HG03520 (cell line): ENCODE results near the gene RASGRP2.
"Not testable (repeated sequence)": the region's sequence is repeated elsewhere in the genome, so short reads cannot be mapped to it uniquely, and the experiment has no call there.

Experiments
- ATAC-seq: cut with Tn5 transposase; IDR thresholded peaks from one replicate; pipeline ENCODE4 v1.9.1; 2021; ENCODE audit warnings: mild to moderate bottlenecking, moderate library complexity; ENCODE audit not compliant: unreplicated experiment

RASGRP2 gene

DNA sequence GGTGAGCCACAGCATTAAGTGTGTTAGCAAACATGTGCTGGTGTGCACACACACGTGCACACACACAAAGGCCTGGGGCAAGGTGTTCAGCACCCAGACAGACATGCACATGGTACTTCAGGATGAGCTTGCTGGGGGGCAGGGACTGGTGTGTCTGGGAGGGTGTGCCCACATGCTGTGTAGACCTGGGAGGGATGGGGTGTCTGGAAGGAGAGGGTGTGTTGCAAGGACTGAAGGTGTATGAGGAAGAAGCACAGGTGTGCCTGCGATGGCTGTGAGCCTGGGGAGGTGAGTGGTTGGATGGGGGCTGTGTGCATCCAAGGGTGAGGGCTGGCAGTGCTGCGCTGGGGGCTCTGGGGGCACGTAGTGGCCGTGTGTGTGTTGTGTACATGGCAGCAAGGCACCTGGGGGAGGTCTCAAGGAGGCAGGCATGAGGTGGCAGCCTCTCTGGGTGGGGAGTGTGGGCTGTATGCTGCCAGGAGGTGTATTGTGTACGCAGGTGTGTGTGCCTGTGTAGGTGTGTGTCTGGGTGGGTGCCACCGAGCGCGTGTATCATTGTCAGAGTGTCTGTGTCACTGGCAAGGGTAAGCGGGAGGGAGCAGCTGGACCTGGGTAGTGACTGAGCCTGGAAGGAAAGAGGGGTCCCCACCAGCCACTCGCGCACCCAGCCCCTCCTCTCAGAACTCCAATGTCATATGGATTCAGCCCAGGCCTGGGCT, 23.1 kb downstream of the RASGRP2 start:
- no peak for ATAC-seq

DNA sequence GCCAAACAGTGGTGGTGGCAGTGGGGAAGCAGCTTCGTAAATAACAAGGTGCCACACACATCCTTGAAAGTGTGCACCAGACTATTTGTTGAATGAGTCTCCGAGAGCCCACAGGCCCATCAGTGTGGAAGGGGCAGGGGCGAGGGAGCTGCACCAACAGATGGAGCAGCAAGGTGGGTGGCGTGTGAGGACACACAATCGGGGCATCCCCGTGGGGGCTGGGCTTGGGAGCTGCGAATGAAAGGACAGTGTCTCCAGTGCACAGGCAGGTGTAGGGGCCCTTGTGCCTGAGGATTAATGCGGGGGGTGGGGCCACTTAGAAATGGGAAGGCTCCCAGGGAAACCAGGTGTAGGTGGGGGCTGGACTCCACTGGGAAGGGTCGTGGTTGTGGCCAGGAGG, 23.8 kb downstream of the RASGRP2 start:
- no peak for ATAC-seq

DNA sequence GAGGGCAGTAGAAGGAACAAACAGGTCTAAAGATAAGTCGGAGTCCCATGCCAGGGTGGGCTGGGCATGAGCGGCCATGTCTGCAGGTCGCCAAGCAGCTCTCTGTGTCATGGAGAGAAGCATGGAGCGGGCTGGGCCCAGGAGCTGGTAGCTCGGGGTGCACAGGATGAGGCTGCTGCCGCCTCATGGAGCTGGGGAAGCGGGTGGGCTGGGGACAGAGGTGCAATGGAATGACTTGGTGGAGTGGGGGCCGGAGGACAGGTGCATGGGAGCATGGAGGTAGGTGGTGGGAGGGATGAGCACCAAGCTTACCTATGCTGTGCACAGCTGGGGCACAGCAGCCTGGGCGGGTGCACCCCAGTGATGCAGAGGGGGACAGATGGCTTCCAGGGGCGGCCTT, 24.5 kb downstream of the RASGRP2 start:
- ATAC-seq = no peak

DNA sequence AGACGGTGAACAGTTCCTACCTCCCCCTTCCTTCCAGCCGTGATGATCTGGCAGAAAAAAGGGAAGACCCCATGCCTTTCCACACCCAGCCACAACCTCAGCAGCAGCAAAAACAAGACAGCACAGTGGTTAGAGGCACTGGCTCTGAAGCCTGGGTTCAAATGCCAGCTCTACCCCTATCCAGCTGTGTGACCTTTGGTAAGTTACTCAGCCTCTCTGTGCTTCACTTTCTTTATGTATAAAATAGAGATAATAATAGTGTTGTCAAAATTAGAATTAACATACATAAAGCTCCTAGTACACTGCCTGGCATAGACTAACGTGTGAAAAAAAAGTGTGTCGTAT, 25.2 kb downstream of the RASGRP2 start:
- no peak for ATAC-seq

DNA sequence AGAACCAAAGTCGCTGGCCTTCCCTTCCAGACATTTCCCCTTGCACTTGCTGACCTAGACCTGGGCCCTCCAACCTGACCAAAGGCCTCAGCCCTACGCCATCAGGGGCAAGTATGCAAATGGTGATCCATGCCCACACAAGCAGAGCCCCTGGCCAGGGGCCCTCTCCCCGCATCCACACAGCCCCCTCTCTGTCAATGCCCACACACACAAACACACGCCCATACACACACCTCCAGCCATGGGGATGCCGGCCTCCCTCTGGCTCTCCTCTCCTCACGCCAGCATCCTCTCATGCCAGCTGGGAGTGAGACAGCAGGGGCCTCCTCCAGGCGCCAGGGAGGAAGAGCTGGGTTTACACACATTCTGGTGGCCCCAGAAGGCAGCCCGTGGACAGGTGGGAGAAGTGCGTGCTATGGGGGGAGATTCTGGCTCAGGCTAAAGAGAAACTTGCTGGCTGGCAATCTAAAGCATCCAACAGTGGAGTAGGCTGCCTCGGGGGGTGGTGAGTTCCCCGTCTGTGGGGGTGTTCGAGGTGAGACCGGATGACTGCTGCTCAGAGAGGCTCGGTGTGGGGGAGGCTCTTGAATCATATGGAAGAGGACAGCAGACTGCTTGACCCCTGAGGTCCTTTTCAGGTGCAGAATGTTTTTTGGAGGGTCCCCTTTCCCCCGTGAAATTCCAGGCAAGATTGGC, 25.7 kb downstream of the RASGRP2 start:
- ATAC-seq = no peak

DNA sequence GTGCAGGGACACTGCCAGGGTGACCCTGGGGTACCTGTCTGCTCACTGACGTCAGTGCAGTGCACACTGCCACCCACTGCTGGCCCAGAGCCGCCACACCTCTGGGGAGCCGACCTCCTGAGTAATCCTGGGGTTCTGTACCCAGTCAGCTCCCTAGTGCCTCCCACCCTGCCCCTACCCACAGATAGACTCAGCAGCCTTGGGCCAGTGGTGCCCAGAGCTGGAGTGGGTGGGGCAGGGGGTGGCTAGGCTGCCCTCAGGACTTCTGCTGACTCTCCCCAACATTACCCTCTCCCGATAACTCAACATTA, 26.7 kb downstream of the RASGRP2 start:
- ATAC-seq = no peak

DNA sequence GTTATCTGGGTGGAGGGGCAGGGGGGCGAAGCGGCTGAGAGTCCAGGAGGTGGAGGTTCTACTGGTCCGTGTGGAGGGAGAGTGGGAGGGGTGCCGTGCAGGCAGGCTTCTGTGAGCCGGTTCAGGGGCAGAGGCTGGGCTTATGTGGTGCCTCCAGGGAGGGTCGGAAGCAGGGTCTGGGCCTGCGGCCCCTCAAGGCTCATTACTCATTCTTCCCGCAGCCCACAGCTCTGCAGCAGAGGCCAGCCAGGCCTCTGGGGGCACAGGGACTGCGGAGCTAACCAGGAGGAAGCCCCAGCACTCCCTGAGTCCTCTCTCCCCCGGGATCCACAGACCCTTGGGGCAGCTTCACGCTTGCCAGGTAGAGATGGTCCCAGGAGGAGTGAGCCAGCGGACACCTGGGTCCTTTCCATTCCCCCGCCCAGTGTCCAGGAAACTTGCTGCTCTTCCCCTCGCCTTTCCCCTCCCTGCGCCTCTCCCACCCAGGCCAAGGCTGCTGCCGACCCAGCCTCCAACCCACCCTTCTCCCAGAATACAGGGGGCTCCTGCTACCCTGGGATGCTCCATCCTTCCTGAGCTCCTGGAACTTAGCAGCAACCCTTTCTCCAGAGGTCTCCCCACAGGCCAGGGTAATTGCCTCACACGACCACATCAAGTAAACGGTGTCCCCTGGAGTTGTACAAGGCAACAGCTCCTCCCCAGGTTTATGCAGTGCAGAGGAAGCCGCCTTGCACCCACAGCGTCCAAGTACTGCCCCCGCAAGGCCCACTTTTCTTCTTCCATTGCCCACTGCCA, 27.3 kb downstream of the RASGRP2 start:
- no peak for ATAC-seq

DNA sequence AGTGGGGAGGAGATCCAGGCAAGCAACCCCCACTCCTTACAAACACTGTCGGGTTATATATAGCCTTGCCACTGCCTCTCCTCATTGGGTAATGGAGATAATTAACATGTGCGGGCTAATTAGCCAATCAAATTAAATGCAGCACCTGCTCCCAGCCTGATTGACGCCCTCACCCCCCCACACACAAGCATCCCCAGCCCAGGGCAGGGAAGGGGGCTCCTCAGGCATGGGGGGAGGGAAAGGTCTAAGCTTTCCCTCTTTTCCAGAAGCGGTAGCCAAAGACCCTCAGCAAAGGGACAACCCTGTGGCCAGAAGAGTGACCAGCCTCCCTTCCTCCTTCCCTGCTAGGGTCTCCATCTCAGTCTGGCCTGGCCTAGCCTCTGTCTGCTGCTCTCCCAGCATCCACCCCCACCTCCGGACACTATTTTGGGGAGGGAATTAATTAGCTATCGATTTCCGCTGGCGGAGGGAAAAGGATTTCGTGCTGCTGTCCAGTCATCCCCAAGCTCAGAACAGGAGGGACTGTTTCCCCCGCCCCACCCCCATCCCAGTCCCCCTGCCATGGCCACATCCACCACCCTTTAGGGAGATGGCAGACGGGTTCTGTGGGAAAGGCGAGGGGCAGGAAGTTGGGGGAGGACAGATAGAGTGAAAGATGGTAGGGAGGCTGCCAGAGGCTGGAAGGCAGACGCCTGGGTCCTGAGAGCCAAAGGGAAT, 28.0 kb downstream of the RASGRP2 start:
- ATAC-seq = no peak

DNA sequence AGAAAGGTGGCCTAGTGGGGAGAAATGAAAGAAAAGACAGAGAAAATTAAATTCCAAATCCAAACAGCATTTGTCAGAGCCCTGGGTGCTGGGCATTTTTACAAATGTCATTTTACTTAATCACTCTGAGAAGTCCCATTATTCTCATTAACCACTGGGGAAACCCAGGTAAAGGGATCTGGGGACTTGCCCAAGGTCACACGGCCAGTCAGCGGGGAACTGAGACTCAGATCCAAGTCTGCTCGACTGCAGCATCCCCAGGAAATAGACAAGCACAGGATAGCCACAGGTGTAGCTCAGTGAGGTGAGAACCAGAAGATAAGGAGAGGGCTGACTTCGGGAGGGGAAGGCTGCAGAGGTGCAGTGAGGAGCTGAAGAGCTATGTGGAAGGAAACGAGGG, 28.8 kb downstream of the RASGRP2 start:
- no peak for ATAC-seq

DNA sequence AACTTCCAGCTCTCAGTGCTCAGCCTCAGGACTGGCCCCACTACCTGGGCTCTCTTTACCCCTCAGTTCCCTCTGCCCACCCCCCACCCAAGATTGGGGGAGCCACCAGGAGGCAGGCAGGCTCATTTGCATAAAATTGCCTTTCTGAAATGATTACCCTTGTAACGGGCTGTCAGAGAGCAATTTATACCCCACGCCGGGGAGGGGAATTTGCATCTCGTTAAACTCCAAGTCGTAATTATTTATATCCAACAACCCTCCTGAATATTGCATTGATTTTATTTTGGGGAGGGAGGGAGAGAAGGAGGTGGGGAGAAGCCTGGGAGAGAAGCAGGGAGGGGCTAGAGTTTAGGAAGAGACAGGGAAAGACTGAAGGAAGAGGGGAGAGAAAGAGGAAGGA, 29.3 kb downstream of the RASGRP2 start:
- ATAC-seq = no peak

DNA sequence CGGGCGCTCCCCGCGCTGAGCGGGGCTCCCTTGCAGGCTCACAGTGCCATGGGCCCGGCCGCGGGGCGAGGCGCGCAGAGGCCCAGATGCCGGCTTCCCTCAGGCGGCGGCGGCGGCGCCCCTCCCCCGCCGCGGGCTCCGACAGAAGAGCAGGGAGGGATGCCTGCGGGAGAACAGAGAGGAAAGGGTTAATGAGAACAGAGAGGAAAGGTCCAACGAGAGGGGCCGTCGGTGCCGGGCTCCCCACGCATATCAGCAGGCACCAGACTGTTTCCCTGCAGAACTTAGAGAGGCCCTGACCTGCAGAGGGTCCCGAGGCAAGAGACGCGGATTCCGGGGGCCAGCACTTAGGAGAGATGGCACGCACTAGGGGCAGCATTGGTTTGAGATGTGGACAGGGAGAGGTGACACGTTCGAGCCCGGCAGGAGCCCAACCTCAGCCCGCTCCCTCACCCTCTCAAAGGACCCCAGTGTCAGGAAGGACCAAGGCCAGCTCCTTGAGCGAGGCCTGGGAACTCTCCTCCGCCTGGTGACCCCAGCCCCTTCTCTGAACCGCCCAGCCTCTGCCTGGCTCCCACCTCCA, 30.1 kb downstream of the RASGRP2 start:
- no peak for ATAC-seq

DNA sequence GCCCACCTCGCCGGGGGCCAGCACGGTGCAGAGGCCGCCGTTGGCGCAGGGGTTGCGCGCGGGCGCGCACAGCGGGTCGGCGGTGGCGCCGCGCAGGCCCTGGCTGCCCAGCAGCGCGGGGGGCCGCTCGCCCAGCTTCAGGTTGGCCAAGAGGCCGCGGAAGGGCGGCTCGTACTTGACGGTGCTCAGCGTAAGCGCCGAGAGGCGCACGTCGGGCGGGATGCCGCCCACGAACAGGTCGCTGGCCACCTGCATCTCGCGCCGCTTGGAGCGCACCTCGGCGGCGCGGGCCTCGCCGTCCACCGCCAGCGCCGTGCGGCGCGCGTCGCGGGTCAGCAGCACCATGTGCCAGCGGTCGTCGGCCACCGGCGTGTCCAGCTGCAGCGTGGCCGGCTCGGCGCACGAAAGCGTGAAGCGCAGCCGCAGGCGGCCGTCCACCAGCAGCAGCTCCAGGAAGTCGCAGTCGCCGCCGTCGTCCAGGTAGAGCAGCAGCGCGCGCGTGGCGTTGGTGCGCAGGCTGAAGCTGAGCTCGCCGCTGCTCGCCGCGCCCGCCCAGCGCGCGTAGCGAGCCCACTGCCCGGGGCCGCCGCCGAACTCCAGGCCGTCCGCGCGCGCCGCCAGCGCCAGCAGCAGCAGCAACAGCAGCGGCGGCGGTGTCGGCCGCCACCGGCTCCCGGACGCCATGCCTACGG, 30.8 kb downstream of the RASGRP2 start:
- no peak for ATAC-seq

DNA sequence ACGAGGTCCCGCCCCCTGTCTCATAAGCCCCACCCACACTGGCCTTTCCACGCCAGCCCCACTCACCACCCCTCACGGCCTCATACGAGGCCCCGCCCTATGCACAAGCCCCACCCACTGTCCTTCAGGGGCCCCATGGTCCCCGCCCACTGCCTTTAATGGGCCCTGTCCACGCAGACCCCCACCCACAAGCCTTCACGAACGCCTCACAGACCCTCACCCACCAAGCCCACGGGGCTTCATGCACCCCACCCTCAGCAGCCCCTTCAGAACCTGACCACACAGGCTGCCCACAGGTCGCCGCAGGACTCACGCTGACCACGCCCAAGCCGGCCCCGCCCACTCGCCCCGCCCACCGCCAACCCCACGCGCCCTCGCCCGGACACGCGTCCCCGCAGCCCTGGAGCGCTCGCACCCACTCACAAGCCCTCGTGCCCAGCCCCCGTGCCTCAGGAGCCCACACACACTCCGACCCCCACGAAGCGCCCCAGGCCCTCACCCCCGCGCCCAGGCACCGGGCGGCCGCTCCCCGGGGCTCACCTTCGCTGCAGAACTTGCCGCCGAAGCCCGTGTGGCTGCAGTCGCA, 31.4 kb downstream of the RASGRP2 start:
- no peak for ATAC-seq

DNA sequence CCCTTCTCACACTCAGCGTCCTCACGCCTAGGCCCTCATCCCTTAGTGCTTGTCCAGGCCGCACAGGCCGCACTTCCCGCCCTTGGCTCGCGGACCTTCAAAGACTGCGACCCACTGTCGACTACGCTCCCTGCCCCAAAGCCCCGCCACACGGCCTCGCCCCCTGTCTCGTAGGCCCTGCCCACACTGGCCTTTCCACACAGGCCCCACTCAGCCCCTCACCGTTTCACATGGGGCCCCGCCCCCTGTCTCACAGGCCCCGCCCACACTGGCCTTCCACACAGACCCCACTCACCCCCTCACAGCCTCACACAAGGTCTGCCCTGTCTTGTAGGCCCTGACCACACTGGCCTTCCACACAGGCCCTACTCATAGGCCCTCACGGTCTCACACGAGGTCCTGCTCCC, 32.0 kb downstream of the RASGRP2 start:
- ATAC-seq = no peak

DNA sequence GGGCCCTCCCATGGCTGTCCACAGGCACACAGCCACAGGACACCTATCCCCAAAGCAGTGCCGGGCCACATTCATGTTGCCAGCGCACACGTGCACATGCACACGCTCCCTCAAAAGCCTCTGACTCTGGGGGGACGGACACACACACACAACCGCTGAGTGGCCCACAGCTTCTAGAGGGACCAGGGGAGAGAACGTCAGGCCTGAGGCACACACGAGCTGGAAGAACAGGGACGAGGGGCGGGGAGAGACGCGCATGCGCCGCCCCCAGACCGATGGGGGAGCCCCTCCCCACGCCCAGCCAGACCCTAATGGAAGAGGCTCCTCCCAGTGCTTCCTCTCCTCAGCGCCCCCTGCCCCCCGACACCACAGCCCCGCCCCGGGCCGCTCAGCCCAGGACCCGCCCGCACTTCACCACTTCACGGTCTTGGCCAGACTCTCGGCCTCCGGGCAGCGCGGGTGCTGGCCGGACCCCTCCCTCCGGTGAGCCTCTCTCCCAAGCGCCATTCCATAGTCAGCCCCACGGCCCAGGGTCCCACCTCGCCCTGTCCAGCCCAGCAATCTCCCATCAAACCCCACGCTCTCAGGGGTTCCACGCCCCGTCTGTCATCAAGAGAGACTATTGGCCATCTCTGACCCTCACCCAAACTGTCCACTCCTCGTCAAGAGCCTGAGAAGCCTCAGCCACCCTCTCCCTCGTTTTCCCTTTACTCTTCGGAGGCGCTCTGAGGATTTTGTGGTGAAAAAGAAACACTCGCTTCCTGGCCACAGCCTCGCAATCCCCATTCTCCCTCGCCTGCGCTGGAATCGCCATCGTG, 32.6 kb downstream of the RASGRP2 start:
- ATAC-seq = no peak

DNA sequence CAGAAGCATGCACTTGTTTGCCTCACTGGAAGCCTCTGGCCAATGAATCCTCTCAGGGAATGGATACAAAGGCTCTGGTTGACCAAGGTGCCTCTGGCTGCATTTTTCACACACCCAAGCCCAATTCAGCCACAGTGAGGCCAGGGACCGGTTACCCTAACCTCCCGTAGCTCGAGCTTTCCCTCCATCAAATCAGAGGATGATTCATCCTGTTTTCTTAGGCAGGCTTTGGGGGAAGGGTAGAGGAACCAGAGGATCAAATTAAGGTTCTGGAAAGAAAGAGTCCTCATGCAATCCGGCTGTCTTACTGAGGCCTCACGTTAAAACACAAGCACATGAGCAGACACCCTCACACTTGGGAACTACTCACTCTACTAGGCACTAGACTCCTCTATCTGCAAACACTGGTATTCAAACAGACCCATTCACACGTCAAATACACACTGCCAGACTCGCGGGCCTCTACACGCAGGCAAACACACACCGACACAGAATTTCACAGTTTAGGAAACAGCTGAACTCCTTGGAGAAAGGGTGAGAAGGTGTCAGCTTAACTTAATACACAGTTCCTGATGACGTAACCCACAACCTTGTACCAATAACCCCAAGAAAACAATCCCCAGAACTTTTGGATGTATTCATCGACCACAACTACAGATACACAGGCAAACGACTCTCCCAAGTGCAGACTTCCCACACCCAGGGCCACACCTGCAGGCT, 33.4 kb downstream of the RASGRP2 start:
- ATAC-seq = no peak

DNA sequence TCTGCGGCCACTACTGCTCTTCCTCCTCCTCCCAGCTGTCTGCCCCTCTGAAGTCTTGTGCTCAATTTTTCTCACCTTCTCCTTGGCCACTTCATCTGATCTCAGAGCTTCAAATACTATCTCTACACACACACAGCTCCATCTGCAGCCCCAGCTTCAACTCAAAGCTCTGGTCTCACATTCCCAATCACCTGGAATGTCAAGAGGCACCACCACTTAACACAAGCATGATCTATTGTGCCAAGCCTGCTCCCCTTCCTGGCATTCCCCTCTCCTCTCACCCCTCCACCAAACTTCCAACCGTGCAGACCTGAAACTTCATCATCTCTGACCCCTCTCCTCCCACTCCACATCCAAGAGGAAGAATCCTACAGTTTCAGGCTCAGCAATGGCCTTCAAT, 38.4 kb downstream of the RASGRP2 start:
- ATAC-seq = no peak

DNA sequence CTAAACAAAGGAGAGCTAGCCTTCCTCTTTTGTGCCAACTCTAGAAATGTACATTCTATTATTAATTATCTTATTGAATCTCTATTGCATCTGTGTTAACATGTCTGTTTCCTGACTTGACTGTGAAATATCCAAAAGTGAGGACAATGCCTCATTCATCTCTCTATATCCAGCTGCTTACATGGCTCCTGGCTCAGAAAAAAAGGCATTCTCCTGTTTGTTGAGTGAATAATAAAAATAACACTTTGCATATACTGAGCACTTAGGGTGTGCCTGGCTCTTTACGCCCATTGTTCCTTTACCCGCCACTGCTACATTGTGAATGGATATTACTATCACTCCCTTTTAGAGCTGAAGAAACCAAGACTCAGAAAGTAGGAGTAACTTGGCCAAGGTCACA, 40.9 kb downstream of the RASGRP2 start:
- no peak for ATAC-seq

DNA sequence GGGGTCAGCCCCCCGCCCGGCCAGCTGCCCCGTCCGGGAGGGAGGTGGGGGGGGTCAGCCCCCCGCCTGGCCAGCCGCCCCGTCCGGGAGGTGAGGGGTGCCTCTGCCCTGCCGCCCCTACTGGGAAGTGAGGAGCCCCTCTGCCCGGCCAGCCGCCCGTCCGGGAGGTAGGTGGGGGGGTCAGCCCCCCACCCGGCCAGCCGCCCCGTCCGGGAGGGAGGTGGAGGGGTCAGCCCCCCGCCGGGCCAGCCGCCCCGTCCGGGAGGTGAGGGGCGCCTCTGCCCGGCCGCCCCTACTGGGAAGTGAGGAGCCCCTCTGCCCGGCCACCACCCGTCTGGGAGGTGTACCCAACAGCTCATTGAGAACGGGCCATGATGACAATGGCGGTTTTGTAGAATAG, 42.0 kb downstream of the RASGRP2 start:
- ATAC-seq = not testable (repeated sequence)
